Measurements from ENCODE around the gene ZNF556.
"Not testable (repeated sequence)": the region's sequence is repeated elsewhere in the genome, so short reads cannot be mapped to it uniquely, and the experiment has no call there.

DNA sequence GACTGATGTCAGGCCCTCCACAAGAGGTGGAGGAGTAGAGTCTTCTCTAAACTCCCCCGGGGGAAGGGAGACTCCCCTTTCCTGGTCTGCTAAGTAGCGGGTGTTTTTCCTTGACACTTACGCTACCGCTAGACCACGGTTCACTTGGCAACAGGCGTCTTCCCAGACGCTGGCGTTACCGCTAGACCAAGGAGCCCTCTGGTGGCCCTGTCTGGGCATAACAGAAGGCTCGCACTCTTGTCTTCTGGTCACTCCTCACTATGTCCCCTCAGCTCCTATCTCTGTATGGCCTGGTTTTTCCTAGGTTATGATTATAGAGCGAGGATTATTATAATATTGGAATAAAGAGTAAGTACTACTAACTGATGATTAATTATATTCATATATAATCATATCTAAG lies 5.0 kb downstream of the ZNF556 start:
- not testable (repeated sequence) for TF ChIP-seq CTCF (IDR thresholded peaks at IDR 0.05; ENCODE audit: poor library complexity); EZH2 (IDR thresholded peaks at IDR 0.05; ENCODE audit: borderline replicate concordance)

All from hepatocyte (in vitro differentiated cells).